OCI-LY1 (cell line): ENCODE measurements around the gene ACOT8.

ENCODE experiments used
- H2AFZ ChIP-seq: fragments of 200-600 bp; sonication (generic), shearing (Covaris generic); 2 replicates; pipeline ENCODE4 v1.6.0; 2014; ENCODE audit warnings: antibody characterized with exemption, mild to moderate bottlenecking, low read length
- H3F3A ChIP-seq: fragments of 200-600 bp; sonication (generic), shearing (Covaris generic); 2 replicates; pipeline ENCODE4 v1.6.0; 2014; ENCODE audit warnings: mild to moderate bottlenecking, antibody characterized with exemption, low read length, moderate library complexity; ENCODE audit not compliant: insufficient read depth
- H3K27ac ChIP-seq: fragments of 200-600 bp; sonication (generic); 2 replicates; pipeline ENCODE4 v1.5.1; 2014; ENCODE audit warnings: low read length, mixed run types, mild to moderate bottlenecking, low read depth; ENCODE audit not compliant: poor library complexity, severe bottlenecking
- H3K27me3 ChIP-seq: fragments of 200-600 bp; sonication (generic); 2 replicates; pipeline ENCODE4 v1.6.0; 2014; ENCODE audit warnings: antibody characterized with exemption, mild to moderate bottlenecking, low read length, moderate library complexity; ENCODE audit not compliant: insufficient read depth
- H3K36me3 ChIP-seq: fragments of 200-600 bp; sonication (generic); 2 replicates; pipeline ENCODE4 v1.6.1; 2014; ENCODE audit warnings: mild to moderate bottlenecking, antibody characterized with exemption, low read length, moderate library complexity, mixed read lengths; ENCODE audit not compliant: insufficient read depth
- H3K4me1 ChIP-seq: fragments of 200-600 bp; sonication (generic); 2 replicates; pipeline ENCODE4 v1.5.1; 2014; ENCODE audit warnings: mild to moderate bottlenecking, low read length, moderate library complexity; ENCODE audit not compliant: insufficient read depth, severe bottlenecking
- H3K4me2 ChIP-seq: fragments of 200-600 bp; sonication (generic), shearing (Covaris generic); 2 replicates; pipeline ENCODE4 v1.6.1; 2014; ENCODE audit warnings: low read length
- H3K4me3 ChIP-seq: fragments of 200-600 bp; sonication (generic); 2 replicates; pipeline ENCODE4 v1.5.1; 2014; ENCODE audit warnings: low read length, low read depth, mild to moderate bottlenecking, mixed read lengths; ENCODE audit not compliant: poor library complexity, severe bottlenecking
- H3K79me2 ChIP-seq: fragments of 200-600 bp; shearing (Covaris generic); 2 replicates; pipeline ENCODE4 v1.6.1; 2016; ENCODE audit warnings: mixed run types, low read length, mixed read lengths; ENCODE audit not compliant: insufficient read depth
- H3K9ac ChIP-seq: fragments of 200-600 bp; sonication (generic), shearing (Covaris generic); 2 replicates; pipeline ENCODE4 v1.6.1; 2014; ENCODE audit warnings: mild to moderate bottlenecking, low read length, mixed read lengths
- H3K9me2 ChIP-seq: fragments of 200-600 bp; sonication (generic), shearing (Covaris generic); 2 replicates; pipeline ENCODE4 v1.6.1; 2014; ENCODE audit warnings: low read depth, mild to moderate bottlenecking, low read length, mixed read lengths
- H3K9me3 ChIP-seq: fragments of 200-600 bp; shearing (Covaris generic); 2 replicates; pipeline ENCODE4 v1.6.1; 2014; ENCODE audit warnings: low read length, mixed read lengths
- H4K20me1 ChIP-seq: fragments of 200-600 bp; sonication (generic), shearing (Covaris generic); 2 replicates; pipeline ENCODE4 v1.6.0; 2016; ENCODE audit warnings: mild to moderate bottlenecking, low read length; ENCODE audit not compliant: insufficient read depth
- EZH2 ChIP-seq: fragments of 200-600 bp; sonication (generic), shearing (Covaris generic); IDR thresholded peaks from 2 replicates; pipeline ENCODE4 v1.8.0; 2017; ENCODE audit warnings: borderline replicate concordance, mixed run types, mild to moderate bottlenecking, antibody characterized with exemption, low read length, moderate library complexity, mixed read lengths
- TF ChIP-seq, protein P1 (sequence below): fragments of 200-600 bp; sonication (generic), shearing (Covaris generic); IDR thresholded peaks from 2 replicates; pipeline ENCODE4 v1.5.1; 2017; ENCODE audit warnings: mild to moderate bottlenecking, antibody characterized with exemption, low read length, moderate library complexity, mixed read lengths

ACOT8 gene

DNA sequence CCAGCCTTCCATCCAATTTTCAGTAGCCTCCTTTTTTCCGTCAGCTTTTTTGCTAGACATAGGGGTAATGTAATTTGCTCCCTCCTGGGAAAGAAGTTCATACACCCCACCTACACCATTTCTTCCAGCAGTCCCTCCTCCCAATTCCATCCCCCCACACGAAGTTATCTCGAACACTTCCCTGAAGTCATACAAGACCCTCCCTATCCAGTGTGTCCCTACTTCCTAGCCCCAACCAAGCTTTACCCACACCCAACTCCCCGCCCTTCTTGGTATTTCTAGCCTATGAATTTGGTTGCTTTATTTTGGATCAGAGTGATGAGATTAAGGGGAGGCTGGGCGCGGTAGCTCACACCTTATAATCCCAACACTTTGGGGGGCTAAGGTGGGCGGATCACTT lies 43.7 kb downstream of the ACOT8 start:
- Histone ChIP-seq H3K27me3 (no peaks in the 10 kb centered on the region), H3K4me2 (peak overlapping the region; percentile 81), H3K4me1 (peaks cover 11% of the 10 kb centered on the region), H3K9me2 (no peaks in the 10 kb centered on the region), H3K27ac (peak overlapping the region; percentile 73), H3K9me3 (peaks cover 6% of the 10 kb centered on the region), H4K20me1 (no peaks in the 10 kb centered on the region), H2AFZ (no peak overlapping the region), H3K4me3 (peak overlapping the region; percentile 96), H3F3A (peaks cover 12% of the 10 kb centered on the region; the same call in 1 of the 2 replicates), H3K9ac (peak overlapping the region; percentile 97), H3K79me2 (peaks cover 10% of the 10 kb centered on the region; the same call in 1 of the 2 replicates), H3K36me3 (peaks cover 84% of the 10 kb centered on the region)
- TF ChIP-seq, protein P1, sequence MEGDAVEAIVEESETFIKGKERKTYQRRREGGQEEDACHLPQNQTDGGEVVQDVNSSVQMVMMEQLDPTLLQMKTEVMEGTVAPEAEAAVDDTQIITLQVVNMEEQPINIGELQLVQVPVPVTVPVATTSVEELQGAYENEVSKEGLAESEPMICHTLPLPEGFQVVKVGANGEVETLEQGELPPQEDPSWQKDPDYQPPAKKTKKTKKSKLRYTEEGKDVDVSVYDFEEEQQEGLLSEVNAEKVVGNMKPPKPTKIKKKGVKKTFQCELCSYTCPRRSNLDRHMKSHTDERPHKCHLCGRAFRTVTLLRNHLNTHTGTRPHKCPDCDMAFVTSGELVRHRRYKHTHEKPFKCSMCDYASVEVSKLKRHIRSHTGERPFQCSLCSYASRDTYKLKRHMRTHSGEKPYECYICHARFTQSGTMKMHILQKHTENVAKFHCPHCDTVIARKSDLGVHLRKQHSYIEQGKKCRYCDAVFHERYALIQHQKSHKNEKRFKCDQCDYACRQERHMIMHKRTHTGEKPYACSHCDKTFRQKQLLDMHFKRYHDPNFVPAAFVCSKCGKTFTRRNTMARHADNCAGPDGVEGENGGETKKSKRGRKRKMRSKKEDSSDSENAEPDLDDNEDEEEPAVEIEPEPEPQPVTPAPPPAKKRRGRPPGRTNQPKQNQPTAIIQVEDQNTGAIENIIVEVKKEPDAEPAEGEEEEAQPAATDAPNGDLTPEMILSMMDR: no peak
- no peak for TF ChIP-seq EZH2

GRCh38 chr20:45813006-45813340 lies 44.2 kb downstream of the ACOT8 start:
- peaks cover 11% of the 10 kb centered on the region for H3K4me1 ChIP-seq
- peaks cover 10% of the 10 kb centered on the region; the same call in 1 of the 2 replicates for H3K79me2 ChIP-seq
- peak overlapping the region; percentile 73 for H3K27ac ChIP-seq
- no peak overlapping the region for H2AFZ ChIP-seq
- peak overlapping the region; percentile 97 for H3K9ac ChIP-seq
- peak overlapping the region; percentile 96 for H3K4me3 ChIP-seq
- H3K36me3 ChIP-seq: peaks cover 86% of the 10 kb centered on the region
- H4K20me1 ChIP-seq: no peaks in the 10 kb centered on the region
- peaks cover 8% of the 10 kb centered on the region; the same call in 1 of the 2 replicates for H3F3A ChIP-seq
- peaks cover 6% of the 10 kb centered on the region for H3K9me3 ChIP-seq
- TF ChIP-seq, protein P1: no peak
- no peaks in the 10 kb centered on the region for H3K27me3 ChIP-seq
- H3K4me2 ChIP-seq: peak overlapping the region; percentile 81
- no peaks in the 10 kb centered on the region for H3K9me2 ChIP-seq

DNA sequence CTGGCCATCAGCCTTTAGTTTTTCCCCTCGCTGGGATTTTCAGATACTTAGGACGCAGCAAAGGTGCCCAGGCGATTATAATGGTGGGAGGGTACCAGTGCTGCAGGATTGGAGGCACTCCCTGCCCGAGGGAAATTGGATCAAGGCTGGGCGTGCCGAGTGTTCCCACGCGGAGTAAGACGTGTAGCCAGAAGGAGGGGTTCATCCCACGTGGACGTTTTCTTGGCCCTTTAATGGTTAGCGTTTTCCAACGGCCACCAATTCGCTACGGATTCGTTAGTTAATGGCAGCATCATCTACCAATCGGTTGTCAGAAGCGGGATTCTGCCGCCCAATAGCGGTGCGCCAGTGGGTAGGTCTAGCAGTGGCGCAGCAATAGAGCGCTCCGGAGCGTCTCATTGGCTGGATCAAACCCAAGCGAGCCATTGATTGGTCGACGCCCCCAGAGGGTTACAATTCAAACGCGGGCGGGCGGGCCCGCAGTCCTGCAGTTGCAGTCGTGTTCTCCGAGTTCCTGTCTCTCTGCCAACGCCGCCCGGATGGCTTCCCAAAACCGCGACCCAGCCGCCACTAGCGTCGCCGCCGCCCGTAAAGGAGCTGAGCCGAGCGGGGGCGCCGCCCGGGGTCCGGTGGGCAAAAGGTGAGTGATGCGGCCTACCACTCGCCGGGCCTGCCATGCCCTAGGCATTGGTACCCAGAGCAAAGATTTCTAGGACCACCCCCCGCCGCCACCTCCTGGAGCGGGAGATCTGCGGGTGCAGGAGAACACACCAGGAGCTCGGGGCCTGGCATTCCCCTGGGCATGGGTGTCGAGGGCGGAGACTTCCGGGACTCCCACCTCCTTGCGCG lies 44.8 kb downstream of the ACOT8 start, which contains the start of gene UBE2C:
Gene UBE2C, plus strand, starts transcription at position 488 of the 849 bp plus-strand sequence. Its CDS starts 52 bp downstream, at position 540.
- Histone ChIP-seq H3K27ac (peak within 1 kb of the TSS; percentile 82), H3K4me3 (peak within 1 kb of the TSS; percentile 96), H4K20me1 (no peaks in the 10 kb centered on the region), H3K79me2 (peaks cover 10% of the 10 kb centered on the region; the same call in 1 of the 2 replicates), H3K4me2 (peak within 1 kb of the TSS; percentile 81), H3K9me2 (no peaks in the 10 kb centered on the region), H3K9ac (peak within 1 kb of the TSS; percentile 97), H3K4me1 (peaks cover 11% of the 10 kb centered on the region), H3K27me3 (no peaks in the 10 kb centered on the region), H2AFZ (no peak within 1 kb of the TSS), H3K36me3 (peaks cover 81% of the 10 kb centered on the region), H3F3A (peaks cover 4% of the 10 kb centered on the region; the same call in 1 of the 2 replicates), H3K9me3 (peaks cover 6% of the 10 kb centered on the region)
- no peak for TF ChIP-seq EZH2
